ENCODE data around the gene EN1.

Gene EN1

GRCh38 chr2:118801151-118801550, 46.3 kb downstream of the EN1 start:
- TF ChIP-seq EZH2phosphoT487 (IDR thresholded peaks at IDR 0.05; ENCODE audit: borderline replicate concordance) (no peak), CTCF (conservative IDR thresholded peaks at IDR 0.05; ENCODE audit: low read length) (no peak)
- Histone ChIP-seq H2AFZ (ENCODE audit: low read length) (no peak overlapping the region), H3K9ac (ENCODE audit: low read depth, low read length, poor library complexity, severe bottlenecking) (no peak overlapping the region), H3K9me3 (ENCODE audit: insufficient read depth, low read depth, low read length) (no peaks in the 10 kb centered on the region), H3K79me2 (ENCODE audit: insufficient read depth, low read length) (no peaks in the 10 kb centered on the region), H3K4me1 (ENCODE audit: insufficient read depth, low read length, poor library complexity, severe bottlenecking) (no peaks in the 10 kb centered on the region), H3K4me3 (ENCODE audit: low read length, poor library complexity, severe bottlenecking) (no peak overlapping the region), H4K20me1 (ENCODE audit: insufficient read depth, low read length, poor library complexity, severe bottlenecking) (no peaks in the 10 kb centered on the region), H3K9me2 (replicated peaks; ENCODE audit: low read depth, low read length) (no peaks in the 10 kb centered on the region), H3K27me3 (ENCODE audit: insufficient read depth, low read length, poor library complexity, severe bottlenecking) (no peaks in the 10 kb centered on the region), H3F3A (ENCODE audit: low read depth) (no peaks in the 10 kb centered on the region), H3K4me2 (ENCODE audit: low read depth, low read length, poor library complexity, severe bottlenecking) (no peak overlapping the region), H3K36me3 (ENCODE audit: insufficient read depth, low read length) (no peaks in the 10 kb centered on the region)

GRCh38 chr2:118800736-118801135, 46.7 kb downstream of the EN1 start:
- H4K20me1 ChIP-seq (ENCODE audit: insufficient read depth, low read length, poor library complexity, severe bottlenecking): no peaks in the 10 kb centered on the region
- no peaks in the 10 kb centered on the region for H3K4me1 ChIP-seq (ENCODE audit: insufficient read depth, low read length, poor library complexity, severe bottlenecking)
- no peaks in the 10 kb centered on the region for H3K36me3 ChIP-seq (ENCODE audit: insufficient read depth, low read length)
- TF ChIP-seq EZH2phosphoT487 (IDR thresholded peaks at IDR 0.05; ENCODE audit: borderline replicate concordance) (no peak), CTCF (conservative IDR thresholded peaks at IDR 0.05; ENCODE audit: low read length) (no peak)
- no peak overlapping the region for H3K4me3 ChIP-seq (ENCODE audit: low read length, poor library complexity, severe bottlenecking)
- no peaks in the 10 kb centered on the region for H3F3A ChIP-seq (ENCODE audit: low read depth)
- no peaks in the 10 kb centered on the region for H3K9me2 ChIP-seq (replicated peaks; ENCODE audit: low read depth, low read length)
- H3K9me3 ChIP-seq (ENCODE audit: insufficient read depth, low read depth, low read length): no peaks in the 10 kb centered on the region
- H2AFZ ChIP-seq (ENCODE audit: low read length): no peak overlapping the region
- no peaks in the 10 kb centered on the region for H3K79me2 ChIP-seq (ENCODE audit: insufficient read depth, low read length)
- H3K9ac ChIP-seq (ENCODE audit: low read depth, low read length, poor library complexity, severe bottlenecking): no peak overlapping the region
- no peaks in the 10 kb centered on the region for H3K27me3 ChIP-seq (ENCODE audit: insufficient read depth, low read length, poor library complexity, severe bottlenecking)
- H3K4me2 ChIP-seq (ENCODE audit: low read depth, low read length, poor library complexity, severe bottlenecking): no peak overlapping the region

- TF ChIP-seq CTCF (conservative IDR thresholded peaks at IDR 0.05; ENCODE audit: low read length) (no peak), EZH2phosphoT487 (IDR thresholded peaks at IDR 0.05; ENCODE audit: borderline replicate concordance) (no peak)
- no peaks in the 10 kb centered on the region for H3K9me2 ChIP-seq (replicated peaks; ENCODE audit: low read depth, low read length)
- H3K4me2 ChIP-seq (ENCODE audit: low read depth, low read length, poor library complexity, severe bottlenecking): no peak overlapping the region
- H3K4me3 ChIP-seq (ENCODE audit: low read length, poor library complexity, severe bottlenecking): no peak overlapping the region
- no peaks in the 10 kb centered on the region for H3F3A ChIP-seq (ENCODE audit: low read depth)
- no peaks in the 10 kb centered on the region for H3K79me2 ChIP-seq (ENCODE audit: insufficient read depth, low read length)
- H3K36me3 ChIP-seq (ENCODE audit: insufficient read depth, low read length): no peaks in the 10 kb centered on the region
- H3K27me3 ChIP-seq (ENCODE audit: insufficient read depth, low read length, poor library complexity, severe bottlenecking): no peaks in the 10 kb centered on the region
- H3K9ac ChIP-seq (ENCODE audit: low read depth, low read length, poor library complexity, severe bottlenecking): no peak overlapping the region
- no peaks in the 10 kb centered on the region for H3K9me3 ChIP-seq (ENCODE audit: insufficient read depth, low read depth, low read length)
- no peaks in the 10 kb centered on the region for H4K20me1 ChIP-seq (ENCODE audit: insufficient read depth, low read length, poor library complexity, severe bottlenecking)
- no peak overlapping the region for H2AFZ ChIP-seq (ENCODE audit: low read length)
- H3K4me1 ChIP-seq (ENCODE audit: insufficient read depth, low read length, poor library complexity, severe bottlenecking): no peaks in the 10 kb centered on the region
Measured at GRCh38 chr2:118794546-118794945, 52.9 kb downstream of the EN1 start.

Measured in Loucy (cell line).